RKO (cell line): ENCODE results near the gene BHLHE23.
A peak's percentile ranks its signal among the peaks of the same experiment; 100 is the strongest.

ENCODE experiments used
- DNase-seq: peaks from one replicate; pipeline ENCODE4 v3.0.0-alpha.2; 2016; ENCODE audit warnings: low spot score

BHLHE23 gene

DNA sequence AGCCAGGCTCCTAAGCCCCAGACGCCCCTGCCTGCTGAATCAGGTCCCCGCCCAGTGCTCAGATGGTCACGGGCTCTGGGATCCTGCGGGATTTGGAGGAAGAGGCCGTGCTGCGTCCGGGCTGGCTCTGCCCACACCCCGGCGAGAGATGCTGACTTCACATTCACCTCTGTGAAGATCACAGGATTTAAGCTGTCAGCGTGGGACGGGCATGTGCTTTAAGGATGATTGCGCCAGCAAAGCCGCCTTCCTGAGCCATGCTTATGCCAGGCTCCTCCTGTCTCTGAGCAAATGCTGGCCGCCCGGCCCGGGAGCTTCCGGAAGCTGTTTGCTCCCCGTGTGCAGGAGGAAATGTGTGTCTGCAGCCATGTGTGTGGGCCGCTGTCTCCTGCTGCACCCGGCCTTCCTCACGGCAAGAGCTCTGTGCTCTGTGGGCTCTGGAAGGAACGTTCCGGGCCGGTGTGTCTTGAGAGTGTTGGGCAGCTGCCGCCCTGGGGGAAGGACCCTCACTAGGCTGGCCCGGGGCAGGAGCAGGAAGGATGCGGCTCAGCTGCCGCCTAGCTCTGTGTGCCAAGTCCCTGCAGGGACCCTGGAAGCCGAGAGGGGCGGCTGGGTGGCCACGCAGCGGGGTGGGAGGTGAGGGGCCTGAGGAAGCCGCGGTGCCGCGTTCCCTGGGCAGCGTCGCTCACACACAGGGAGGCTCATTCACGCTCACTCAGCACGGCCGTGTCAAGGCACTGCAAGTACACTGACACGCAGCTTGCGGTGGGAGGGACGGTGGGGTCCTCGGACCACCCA lies 19.0 kb upstream of the BHLHE23 start:
- no peak for DNase-seq

DNA sequence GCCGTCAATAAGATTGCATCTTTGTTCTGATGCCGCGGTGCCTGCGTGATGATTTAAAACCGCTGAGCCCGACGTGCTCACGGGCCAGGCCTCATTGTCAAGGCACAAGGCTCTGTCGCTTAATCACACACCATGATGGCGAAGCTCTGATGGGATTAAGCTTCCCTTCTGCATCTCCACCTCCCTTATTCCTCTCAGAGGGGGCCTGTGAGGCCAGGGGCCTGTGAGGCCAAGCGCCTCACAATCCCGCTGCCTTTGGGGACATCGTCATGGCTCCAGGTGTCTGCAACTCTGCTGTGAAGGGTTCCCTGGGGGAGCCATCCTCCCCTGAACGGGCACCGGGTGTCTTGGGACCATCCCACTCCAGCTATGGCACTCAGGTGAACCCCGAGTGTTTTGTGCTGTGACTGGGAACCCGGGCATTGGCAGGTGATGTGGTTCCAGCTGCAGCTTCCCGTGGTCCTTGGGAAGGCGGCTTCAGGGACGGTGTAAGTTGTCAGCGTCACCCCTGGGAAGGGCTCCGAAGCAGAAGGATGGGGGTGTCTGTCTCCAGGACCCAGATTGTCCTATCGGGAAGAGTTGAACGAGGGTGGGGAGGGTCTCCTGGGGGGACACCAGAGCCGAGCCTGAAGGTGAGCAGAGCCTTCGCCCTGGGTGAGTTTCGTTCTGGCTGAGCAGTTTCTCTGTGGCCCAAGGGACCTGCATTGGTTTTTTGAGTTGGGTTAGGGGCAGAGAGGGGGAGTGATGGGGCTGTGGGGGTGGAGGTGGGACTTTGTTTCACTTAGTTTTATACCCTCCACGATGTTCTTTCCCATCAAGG lies 18.0 kb upstream of the BHLHE23 start:
- DNase-seq: no peak

DNA sequence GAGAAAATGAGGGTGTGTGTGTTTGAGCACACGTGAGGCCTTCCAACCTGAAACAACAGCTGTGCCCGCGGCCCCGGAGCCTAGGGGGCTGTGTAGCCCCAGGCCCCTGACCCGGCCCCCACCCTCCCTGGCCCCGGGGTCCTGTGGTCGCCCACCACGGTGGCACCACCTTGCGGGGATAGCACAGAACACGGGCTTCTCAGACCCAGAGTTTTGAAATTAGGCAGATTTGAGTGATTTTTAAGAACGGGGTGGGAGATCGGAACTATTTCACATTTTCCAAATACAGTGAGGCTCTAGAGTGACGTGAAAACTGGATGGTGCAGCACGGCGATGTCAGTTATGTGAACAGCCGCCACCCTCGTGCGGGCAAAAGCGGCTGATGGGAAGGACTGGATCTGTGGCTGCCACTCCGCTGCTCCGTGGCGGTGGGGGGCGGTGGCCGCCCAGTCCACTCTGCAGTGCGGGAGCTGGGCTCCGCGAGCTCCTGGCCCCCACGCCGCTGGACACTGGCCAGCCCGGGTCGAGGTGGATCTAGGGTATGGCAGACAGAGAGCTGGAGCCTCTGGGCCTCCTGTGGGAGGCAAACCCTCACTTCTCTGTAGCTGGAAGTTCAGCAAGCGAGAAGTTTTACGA lies 17.3 kb upstream of the BHLHE23 start:
- DNase-seq: no peak

DNA sequence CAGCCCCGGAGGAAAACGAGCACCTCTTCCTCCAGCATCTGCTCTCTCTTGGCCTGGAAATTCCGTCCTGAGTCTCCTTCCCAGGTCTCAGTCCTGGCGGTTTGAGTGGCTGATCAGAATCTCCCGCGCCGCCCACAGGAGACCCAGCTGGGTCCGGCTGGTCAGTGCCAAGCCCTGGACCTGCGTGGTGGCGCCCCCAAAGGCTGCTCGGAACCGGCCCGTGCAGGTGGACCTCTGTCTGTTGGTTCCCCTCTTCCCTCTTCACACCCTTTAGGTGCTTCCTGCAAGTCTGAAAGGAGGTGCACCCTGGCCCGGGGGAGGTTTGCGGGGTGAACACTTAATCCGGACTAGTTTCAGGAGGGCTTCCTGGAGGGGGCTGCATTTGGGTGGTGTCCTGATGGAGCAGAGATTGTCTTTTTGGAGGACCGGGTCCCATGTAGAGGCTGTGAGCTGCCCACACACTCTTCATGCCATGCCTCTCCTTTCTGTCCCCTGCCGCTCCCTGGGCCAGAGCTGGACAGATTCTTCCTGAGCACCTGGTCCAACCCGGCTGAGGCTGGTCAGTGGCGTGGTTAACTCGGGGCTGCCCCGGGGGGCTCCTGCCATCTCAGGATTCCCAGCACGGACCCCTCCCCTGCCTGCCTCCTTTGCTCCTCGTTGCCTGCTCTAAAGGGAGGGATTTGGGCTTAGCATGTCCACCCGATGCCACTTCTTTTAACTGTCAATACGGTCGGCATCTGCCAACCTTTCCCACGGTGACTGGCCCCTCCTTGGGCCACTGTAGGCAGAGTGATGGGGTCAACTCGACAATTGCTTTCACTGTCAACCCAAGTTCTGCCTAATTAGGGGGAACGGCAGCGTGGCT lies 16.5 kb upstream of the BHLHE23 start:
- no peak for DNase-seq

DNA sequence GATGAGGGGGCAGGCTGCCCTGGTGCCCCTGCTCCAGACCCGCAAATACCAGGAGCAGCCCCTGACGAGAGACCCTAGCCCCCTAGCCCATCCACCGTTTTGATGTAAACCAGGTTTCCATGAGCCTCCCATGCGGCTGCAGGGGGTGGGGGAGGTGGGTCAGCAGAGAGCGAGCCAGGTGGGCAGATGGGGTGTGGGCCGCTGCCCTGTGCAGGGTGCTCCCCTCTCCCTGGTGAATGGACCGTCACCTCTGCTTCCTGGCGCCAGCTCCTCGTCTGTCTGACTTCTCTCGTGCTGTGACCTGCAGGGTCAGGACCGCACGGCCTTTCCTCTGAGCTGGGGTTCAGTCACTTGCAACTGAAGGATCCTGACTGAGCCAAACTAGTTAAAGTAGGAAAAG lies 15.7 kb upstream of the BHLHE23 start:
- DNase-seq: no peak

DNA sequence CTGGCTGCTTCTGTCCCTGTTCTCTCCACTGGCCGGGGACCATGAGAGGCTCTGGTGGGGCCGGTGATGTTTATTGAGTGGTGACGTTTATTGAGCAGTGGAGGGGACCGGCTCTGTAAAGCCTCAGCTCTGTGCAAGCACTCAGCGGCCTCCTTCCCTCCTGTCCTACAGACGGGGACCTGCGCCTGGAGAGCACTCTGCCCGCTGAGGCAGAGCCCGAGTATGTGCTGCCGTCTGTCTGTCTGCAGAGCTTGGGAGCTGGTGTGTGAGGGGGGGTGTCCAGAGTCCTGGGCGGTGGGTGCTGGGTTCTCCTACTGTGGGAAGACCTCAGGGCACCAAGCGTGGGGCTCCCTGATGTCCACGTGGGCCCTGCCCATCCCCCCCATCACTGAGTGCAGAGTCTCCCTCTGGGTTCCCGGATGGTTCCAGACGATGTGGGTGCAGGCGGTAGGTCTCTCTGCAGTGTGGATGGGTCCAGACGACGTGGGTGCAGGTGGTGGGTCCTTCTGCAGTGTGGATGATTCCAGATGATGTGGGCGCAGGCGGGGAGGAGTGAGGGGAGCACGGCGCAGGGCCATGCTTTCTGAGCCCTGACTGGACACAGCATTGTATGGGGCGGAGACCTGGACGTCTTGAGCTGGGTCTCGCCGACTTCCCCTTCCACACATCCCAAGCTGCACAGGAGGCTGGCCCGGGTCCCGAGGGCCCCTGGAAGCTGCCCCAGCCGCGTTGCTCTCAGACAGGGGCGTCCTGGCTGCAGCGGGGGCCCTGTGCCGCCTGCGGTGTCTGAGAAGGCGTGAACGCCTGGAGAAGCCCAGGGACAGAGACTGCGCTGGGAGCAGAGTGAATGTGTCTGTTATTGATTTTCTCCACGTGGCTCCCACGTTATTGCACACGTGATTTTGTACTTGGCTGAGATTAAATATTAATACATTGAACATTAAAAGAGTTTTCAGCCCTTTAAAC lies 14.9 kb upstream of the BHLHE23 start:
- DNase-seq: no peak

DNA sequence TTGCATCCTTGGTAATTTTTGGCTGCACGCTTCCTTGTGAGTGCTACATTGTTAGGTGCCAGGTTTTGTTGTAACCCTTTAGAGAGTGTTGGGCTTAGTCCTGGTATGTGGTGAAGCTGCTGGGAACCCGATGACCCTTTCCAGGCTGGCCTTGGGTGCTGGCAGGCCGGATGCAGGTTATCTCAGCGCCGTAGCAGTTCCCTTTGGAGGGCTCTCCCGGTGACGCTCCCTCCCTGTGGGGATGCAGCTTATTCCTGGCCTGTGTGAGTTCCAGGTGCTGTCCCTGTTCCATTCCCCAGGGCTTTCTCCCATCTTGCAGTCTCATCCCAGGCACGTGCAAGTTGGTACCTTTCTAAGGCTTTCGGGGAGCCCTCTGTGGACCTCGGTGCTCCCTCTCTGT lies 13.9 kb upstream of the BHLHE23 start:
- DNase-seq: no peak

DNA sequence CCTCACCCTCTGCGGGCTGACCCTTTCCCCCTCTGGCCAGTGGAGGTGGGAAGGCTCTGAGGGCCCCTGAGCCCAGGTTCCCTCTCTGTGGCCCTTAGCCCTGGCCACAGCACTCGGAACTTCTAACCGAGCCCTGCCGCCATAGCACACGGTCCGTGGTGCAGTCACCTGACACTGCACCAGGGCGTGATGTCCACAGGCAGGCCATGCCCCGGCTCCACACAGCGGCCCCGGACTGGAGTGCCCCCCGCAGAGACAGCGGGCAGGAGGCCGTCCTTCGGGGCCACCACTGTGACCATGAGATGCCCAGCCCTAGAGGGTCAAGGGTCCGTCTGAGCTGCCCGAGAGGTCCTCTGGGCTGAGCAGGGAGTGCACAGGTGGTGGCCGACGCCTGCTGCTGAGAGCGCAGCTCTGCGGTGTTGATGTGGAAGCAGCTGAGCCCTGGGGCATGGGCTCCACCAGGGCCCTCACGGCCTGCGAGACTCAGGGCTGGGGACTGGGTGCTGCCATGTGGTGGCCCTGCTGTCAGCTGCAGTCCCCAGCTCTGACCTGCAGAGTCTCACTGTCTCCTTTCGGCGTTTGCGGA lies 11.2 kb upstream of the BHLHE23 start:
- DNase-seq: no peak

DNA sequence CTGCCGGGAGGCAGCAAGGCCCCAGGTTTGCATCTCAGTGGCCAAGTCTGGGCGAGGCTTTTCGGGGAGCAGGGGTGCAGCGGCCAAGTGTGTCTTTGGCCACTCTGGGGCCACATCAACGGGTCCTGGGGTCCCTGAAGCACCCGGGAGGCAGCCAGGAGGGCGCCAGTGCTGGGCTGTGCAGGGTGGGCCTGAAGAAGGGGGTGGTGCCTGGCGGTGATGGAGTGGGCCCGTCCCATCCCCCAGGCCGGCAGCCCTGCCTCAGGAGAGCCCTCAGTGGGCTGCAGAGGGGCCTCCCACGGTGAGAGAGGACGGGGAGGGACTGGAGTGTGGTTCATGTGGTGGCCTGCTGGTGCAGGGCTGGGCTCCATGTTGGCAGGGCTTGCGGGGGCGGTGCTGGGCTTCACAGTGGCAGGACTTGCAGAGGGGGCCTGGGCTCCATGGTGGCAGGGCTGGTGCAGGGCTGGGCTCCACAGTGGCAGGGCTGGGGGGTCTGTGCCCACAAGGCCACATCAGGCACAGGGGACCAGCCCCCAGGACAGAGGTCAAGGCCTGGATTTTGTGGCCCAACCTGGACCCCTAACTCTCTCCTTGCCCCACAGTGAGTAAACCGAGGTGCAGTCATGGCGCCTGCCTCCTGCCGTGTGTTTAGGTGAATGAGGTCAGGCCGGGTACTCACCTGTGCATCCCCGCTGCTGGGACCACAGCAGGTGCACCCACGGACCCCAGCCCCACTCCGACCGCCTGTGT lies 10.5 kb upstream of the BHLHE23 start:
- no peak for DNase-seq

DNA sequence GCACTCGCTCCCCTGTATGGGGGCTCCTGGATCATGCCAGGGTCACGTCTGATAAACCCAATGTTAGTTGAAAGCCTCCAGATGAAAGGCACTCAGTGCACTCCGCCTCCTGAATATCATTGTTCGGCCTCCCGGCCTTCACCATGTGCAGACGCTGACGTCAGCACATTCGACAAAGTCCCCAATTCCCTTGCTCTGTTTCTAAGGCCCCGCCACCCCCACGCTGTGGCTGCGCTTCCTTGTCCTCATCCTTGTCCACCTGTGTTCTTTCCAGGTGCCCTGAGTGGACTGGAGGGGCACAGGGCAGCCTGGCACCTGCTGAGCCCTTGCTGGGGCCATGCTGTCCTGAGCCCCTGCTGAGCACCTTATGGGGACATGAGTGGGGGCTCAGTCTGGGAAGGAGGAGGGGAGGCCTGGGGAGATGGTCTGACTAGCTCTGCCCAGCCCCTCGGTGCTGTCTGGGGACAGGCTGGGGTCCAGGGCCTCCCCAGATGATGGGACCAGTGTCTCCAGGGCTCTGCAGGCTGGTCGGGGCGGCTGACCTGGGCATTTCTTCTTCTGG lies 9.8 kb upstream of the BHLHE23 start:
- DNase-seq: no peak

DNA sequence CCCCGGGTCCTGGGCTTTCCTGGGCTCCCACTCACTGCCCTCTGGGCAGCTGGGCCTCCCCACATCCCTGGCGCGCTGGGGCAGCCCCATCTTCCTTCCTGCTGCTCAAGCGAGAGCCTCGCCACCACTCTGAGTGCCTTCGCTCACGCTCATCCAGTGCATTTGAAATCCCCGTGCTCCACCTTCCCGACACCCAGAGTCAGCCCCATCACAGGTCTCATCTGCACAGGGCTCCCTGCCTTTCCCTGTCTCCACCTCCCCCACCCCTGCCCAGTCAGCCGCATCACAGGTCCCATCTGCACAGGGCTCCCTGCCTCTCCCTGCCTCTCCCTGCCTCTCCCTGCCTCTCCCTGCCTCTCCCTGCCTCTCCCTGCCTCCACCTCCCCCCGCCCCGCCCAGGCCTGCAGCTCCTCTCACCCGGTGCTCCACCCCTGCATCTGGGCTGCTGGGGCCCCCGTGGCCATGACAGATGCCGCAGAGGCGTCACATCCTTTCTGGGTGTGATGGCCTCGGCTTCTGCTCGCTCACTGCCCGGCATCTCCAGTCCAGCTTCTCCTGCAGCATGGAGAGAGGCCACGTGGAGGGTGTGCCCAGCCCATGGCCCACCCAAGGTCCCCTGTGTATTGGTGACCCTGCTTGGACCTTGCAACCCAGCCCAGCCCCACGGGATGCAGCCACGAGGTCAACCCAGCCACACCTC lies 9.0 kb upstream of the BHLHE23 start:
- DNase-seq: no peak

DNA sequence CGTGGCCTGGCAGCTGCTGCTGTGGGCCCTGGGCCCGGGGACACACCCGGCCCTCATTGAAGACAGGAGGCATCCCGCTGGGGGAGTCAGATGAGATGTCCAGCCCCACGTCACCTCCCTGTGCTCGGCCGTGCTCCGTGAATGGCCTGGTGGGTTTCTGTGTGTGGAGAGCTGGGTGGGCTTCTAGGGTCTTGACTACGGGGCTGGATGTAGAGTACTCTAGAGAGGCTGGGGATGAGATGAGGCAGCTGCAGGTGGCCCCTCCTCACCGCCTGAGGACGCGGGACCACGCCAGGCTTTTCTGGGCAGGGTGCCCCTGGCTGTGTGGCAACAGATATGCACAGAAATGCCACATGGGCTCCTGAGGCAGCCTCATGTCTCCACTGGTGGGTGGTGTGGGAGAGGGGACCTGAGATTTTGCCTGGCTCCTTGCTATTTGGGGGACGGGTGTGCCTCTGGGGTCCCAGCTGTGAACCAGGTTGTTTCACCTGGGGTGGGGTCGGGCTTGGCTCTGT lies 8.4 kb upstream of the BHLHE23 start:
- no peak for DNase-seq

DNA sequence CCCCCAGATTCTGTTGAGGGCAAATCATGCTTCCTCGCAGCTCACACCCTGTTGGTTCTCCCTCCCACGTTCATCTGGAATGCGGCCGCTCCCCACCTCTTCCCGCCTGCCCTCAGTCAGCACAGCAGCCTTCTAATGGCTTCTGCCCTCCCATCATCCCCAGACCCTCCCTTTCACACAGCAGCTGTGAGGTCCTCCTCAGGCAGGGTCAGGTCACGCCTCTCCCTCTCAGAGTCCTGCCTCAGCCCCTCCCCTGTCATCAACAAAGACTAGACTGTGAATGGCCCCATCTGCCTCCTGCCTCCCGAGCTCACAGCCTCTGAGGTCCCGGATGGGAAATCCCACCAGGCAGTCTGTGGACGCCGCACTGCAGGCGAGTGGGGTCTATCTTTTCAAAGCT lies 7.9 kb upstream of the BHLHE23 start:
- DNase-seq: no peak

DNA sequence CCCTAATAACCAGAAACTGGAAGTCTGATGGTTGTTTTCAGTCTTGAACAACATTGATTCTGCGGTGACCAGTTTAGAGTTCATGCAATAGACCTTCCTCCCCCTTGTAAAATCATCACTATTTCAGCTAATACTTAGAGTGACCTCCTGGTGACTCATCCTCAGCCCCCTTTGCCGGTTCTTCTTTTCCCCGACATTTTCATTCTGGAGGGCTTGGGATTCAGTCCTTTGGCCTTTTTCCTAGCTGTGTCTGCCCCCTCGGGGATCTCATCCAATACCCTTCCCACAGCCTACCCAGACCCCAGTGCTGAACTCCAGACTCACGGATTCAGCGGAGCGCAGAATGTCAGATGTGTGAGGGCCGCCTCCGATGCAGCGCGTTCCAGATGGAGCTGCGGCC lies 7.5 kb upstream of the BHLHE23 start:
- DNase-seq: no peak

DNA sequence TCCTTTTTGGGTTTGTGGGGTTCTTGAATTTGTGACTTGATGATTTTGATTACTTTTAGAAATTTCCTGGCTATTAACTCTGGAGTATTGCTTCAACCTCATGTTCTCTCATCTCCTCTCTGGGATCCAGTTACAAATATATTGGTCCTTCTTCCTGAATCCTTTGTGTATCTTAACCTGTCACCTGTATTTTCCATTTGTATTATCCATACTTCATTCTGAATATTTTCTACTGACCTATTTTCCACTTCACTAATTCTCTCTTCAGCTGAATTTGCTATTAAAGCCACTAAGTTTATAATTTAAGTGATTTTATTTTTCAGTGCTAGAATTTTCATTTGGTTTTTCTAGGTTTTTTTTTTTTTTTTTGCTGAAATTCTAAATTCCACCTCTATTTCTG lies 6.4 kb upstream of the BHLHE23 start:
- DNase-seq: no peak

DNA sequence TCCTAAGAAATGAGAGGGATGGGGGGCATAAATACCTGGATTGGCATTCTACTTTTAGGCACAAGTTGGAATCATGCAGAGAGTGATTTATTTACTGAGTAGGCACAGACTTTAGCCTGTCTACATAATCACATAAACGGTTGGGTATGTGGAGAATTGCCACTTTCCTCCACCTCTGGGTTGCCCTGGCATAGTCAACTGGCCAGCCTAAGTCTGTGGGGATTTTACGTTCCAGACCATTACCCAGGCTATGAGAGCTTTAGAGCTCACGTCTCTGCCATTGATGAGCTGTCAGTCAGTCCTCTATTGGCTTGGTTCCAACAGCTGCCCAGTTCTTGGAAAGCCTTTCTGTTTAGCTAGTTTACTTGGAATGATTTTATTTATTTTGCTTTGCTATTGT lies 5.0 kb upstream of the BHLHE23 start:
- peak; percentile 19 for DNase-seq

DNA sequence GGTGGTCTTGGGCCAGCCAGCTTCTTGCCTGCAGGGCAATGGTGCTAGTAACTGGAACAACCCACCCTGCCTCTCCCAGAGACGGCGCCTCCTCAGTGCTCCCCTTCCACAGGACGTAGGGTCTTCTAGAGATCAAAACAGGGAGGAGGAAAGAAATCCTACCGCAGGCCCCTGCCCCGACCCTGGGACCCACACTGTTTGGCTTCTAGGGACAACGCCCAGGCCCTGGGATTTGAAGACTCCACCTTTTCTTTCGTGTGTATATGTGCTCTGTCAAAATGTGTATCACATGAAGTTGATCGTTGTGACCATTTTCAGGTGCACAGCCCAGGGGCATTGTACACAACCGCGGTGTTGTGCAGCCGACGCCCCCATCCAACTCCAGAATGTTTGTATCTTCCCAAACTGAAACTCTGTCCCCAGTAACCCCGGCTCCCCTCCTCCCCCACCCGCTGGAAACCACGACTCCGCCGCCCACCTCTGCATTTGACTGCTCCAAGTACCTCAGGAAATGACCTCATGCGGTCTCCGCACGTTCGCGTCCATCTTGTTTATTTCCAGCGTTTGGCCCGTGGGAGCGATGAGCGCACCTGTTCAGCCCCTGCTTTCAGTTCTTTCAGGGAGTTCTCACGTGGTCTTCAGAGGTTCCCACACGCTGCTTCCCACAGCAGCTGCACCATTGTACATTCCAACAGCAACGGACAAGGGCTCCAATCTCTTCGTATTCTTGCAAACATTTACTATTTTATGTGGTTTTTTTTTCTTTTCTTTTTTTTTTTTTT lies 3.4 kb upstream of the BHLHE23 start:
- peak; percentile 16 for DNase-seq
